HG03457 (cell line): ENCODE results near the gene FOXP4.

Experiments used
- ATAC-seq: cut with Tn5 transposase; IDR thresholded peaks from one replicate; pipeline ENCODE4 v1.9.1; 2021; ENCODE audit warnings: moderate number of reproducible peaks; ENCODE audit not compliant: unreplicated experiment

The FOXP4 gene

GRCh38 chr6:41622206-41622988 is 76.2 kb downstream of the FOXP4 start:
- no peak for ATAC-seq

GRCh38 chr6:41623330-41623729 is 77.1 kb downstream of the FOXP4 start:
- ATAC-seq: no peak

- ATAC-seq: no peak
Measured at GRCh38 chr6:41624621-41625380, 78.6 kb downstream of the FOXP4 start.

- ATAC-seq: no peak
Measured at GRCh38 chr6:41625442-41625841, 79.3 kb downstream of the FOXP4 start.

- no peak for ATAC-seq
Measured at GRCh38 chr6:41626022-41626421, 79.8 kb downstream of the FOXP4 start.

- no peak for ATAC-seq
Measured at GRCh38 chr6:41626917-41627316, 80.7 kb downstream of the FOXP4 start.

GRCh38 chr6:41629128-41629527 is 82.9 kb downstream of the FOXP4 start:
- ATAC-seq: no peak

GRCh38 chr6:41630069-41630468 is 83.9 kb downstream of the FOXP4 start:
- no peak for ATAC-seq

GRCh38 chr6:41630946-41631345 is 84.8 kb downstream of the FOXP4 start:
- no peak for ATAC-seq

GRCh38 chr6:41633056-41633634 is 87.0 kb downstream of the FOXP4 start:
- ATAC-seq: no peak

- no peak for ATAC-seq
Measured at GRCh38 chr6:41634657-41635056, 88.5 kb downstream of the FOXP4 start.

GRCh38 chr6:41635365-41635764 is 89.2 kb downstream of the FOXP4 start:
- no peak for ATAC-seq

GRCh38 chr6:41636833-41637193 is 90.6 kb downstream of the FOXP4 start:
- no peak for ATAC-seq

- ATAC-seq: no peak
Measured at GRCh38 chr6:41637194-41638001, 91.2 kb downstream of the FOXP4 start.

- ATAC-seq: no peak
Measured at GRCh38 chr6:41638002-41638934, 92.1 kb downstream of the FOXP4 start, which contains the start of gene MDFI. Gene MDFI, plus strand, starts transcription at chr6:41638468. Its CDS starts 282 bp downstream, at chr6:41638750.

- ATAC-seq: no peak
Measured at GRCh38 chr6:41638935-41639808, 93.0 kb downstream of the FOXP4 start.

GRCh38 chr6:41639809-41640371 is 93.7 kb downstream of the FOXP4 start:
- no peak for ATAC-seq

- ATAC-seq: no peak
Measured at GRCh38 chr6:41640426-41640825, 94.2 kb downstream of the FOXP4 start.
